NT2/D1 (cell line): ENCODE results near the gene WDR86.

ENCODE experiments used
- YY1 ChIP-seq: IDR thresholded peaks from 2 replicates; pipeline ENCODE4 v1.6.1; 2011; ENCODE audit not compliant: insufficient read length, insufficient read depth
- ZNF274 ChIP-seq: IDR thresholded peaks from 2 replicates; pipeline ENCODE4 v1.6.1; 2011; ENCODE audit warnings: mild to moderate bottlenecking, low read depth, low read length

DNA sequence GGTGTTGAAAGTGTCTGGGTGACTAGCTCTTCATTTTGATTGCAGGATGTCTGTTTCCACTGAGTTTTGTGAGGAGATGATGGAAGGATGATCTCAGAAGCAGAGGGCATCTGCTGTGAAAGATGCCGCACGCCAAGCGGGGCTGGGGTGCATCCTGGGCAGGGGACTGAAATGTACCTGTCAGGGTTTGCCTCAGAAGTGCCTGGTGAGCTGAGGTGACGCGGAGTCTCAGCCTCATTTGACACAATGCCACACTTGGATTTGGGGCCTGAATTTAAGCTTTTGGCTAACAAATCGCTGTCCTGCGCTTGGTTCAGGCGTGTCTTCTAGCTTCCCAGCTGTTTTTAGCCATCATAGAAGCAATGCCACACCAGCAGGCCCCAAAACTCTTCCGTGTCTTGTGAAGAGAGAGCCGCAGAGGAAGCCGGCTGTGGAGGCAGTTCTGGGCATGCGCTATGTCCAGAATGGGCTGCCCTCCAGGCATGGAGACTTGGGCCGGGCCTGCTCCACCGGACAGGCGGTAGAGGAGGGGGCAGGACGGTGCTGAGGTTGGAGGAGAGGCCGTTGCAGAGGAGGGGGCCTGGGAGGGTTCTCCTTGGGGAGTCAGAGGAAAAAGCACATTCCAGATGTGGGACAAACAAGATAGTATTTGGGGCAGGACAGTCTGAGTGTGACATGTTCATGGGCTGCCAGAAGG is 31.2 kb downstream of the WDR86 start:
- no peak for TF ChIP-seq YY1
- no peak for TF ChIP-seq ZNF274
